ENCODE measurements around the gene SLC22A13. TPM values are rescaled to one million over a fixed set of nuclear protein-coding genes. Genes with fewer than 3 reads are reported as not detected.
A peak's percentile ranks its signal among the peaks of the same experiment; 100 is the strongest.

SLC22A13 gene
- total RNA-seq, 2 donors from 2014 or later = 0.52 TPM; not detected in 1

DNA sequence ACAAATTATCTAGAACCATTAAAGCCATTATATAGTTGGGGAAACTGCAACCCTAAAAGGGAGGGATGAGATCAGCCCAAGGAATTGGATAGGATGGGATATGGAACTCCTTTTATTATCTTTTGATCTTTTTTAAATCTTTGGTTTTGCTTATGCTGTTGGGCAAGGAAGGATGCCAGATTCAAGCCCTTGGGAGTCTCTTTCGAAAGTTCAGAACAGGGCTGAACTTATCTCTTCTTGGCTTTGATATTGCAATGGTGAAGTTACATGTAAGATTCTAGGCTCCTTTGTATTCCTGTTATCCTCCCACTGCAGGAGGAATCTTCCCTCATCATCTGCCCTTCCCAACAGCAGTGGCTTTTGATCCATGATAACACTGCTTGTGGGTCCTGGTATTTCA is 10.0 kb upstream of the SLC22A13 start:
- Histone ChIP-seq H3K27me3 (no peaks in the 10 kb centered on the region), H3K27ac (no peak overlapping the region), H3K4me3 (no peak overlapping the region), H3K36me3 (replicated peaks in 1 of 2; ENCODE audit: insufficient read depth in 1 of 2, low read depth in 2 of 2) (peaks cover 0 to 24% of the 10 kb centered on the region in 2 donors), H3K4me1 (peaks cover 10% of the 10 kb centered on the region), H3K9me3 (no peaks in the 10 kb centered on the region)
- TF ChIP-seq POLR2A (IDR thresholded peaks at IDR 0.05) = no peak
- TF ChIP-seq CTCF (IDR thresholded peaks at IDR 0.05) = no peak
- DNase-seq (no peak), ATAC-seq (no peak)
- intact Hi-C loops (cut with DNase I) = no loop called here
- 84 to 96% methylated on average over 1 of the region's 1 CpG for WGBS, 2 donors

- Histone ChIP-seq H3K27me3 (no peaks in the 10 kb centered on the region), H3K27ac (no peak overlapping the region), H3K4me3 (no peak overlapping the region), H3K36me3 (replicated peaks in 1 of 2; ENCODE audit: insufficient read depth in 1 of 2, low read depth in 2 of 2) (peaks cover 0 to 15% of the 10 kb centered on the region in 2 donors), H3K4me1 (peaks cover 10% of the 10 kb centered on the region), H3K9me3 (no peaks in the 10 kb centered on the region)
- intact Hi-C loops (cut with DNase I) = no loop called here
- TF ChIP-seq CTCF (IDR thresholded peaks at IDR 0.05) (no peak), POLR2A (IDR thresholded peaks at IDR 0.05) (no peak)
- ATAC-seq (no peak), DNase-seq (no peak)
- WGBS, 2 donors = 35 to 64% methylated on average over 1 of the region's 1 CpG
Observed at GRCh38 chr3:38257583-38257982, 8.0 kb upstream of the SLC22A13 start.

GRCh38 chr3:38260474-38260873 is 5.1 kb upstream of the SLC22A13 start:
- H3K9me3 ChIP-seq = no peaks in the 10 kb centered on the region
- intact Hi-C loops (cut with DNase I) = no loop called here
- H3K36me3 ChIP-seq (replicated peaks in 1 of 2; ENCODE audit: insufficient read depth in 1 of 2, low read depth in 2 of 2) = no peaks in the 10 kb centered on the region
- no peaks in the 10 kb centered on the region for H3K27me3 ChIP-seq
- no peak for TF ChIP-seq POLR2A (IDR thresholded peaks at IDR 0.05)
- no peak for TF ChIP-seq CTCF (IDR thresholded peaks at IDR 0.05)
- no peak overlapping the region for H3K27ac ChIP-seq
- H3K4me3 ChIP-seq = no peak overlapping the region
- DNase-seq (no peak), ATAC-seq (no peak)
- 87 to 94% methylated on average over 2 of the region's 2 CpGs for WGBS, 2 donors
- peaks cover 24% of the 10 kb centered on the region for H3K4me1 ChIP-seq

GRCh38 chr3:38264353-38264771 is 1.2 kb upstream of the SLC22A13 start:
- ATAC-seq (no peak), DNase-seq (peak in 1 of 4 donors; percentile 40)
- TF ChIP-seq POLR2A (IDR thresholded peaks at IDR 0.05) = no peak
- TF ChIP-seq CTCF (IDR thresholded peaks at IDR 0.05) = no peak
- 0% methylated on average over 1 of the region's 1 CpG; no CpG with 5 or more reads in 1 of the 2 donors for WGBS, 2 donors
- Histone ChIP-seq H3K9me3 (no peaks in the 10 kb centered on the region), H3K36me3 (replicated peaks in 1 of 2; ENCODE audit: insufficient read depth in 1 of 2, low read depth in 2 of 2) (no peaks in the 10 kb centered on the region), H3K27me3 (no peaks in the 10 kb centered on the region), H3K4me3 (no peak overlapping the region), H3K4me1 (peaks cover 26% of the 10 kb centered on the region), H3K27ac (no peak overlapping the region)
- intact Hi-C loops (cut with DNase I) = no loop called here

GRCh38 chr3:38264779-38265178 is 833 bp upstream of the SLC22A13 start:
- H3K36me3 ChIP-seq (replicated peaks in 1 of 2; ENCODE audit: insufficient read depth in 1 of 2, low read depth in 2 of 2) = no peaks in the 10 kb centered on the region
- no peaks in the 10 kb centered on the region for H3K27me3 ChIP-seq
- no peak overlapping the region for H3K4me3 ChIP-seq
- no peak for ATAC-seq
- intact Hi-C loops (cut with DNase I) = no loop called here
- 75 to 83% methylated on average over 1 of the region's 1 CpG for WGBS, 2 donors
- no peak overlapping the region for H3K27ac ChIP-seq
- peaks cover 26% of the 10 kb centered on the region for H3K4me1 ChIP-seq
- TF ChIP-seq POLR2A (IDR thresholded peaks at IDR 0.05) = no peak
- no peak for TF ChIP-seq CTCF (IDR thresholded peaks at IDR 0.05)
- no peaks in the 10 kb centered on the region for H3K9me3 ChIP-seq
- no peak for DNase-seq

Data from body of pancreas (tissue), 4 donors.